Stimulated activated CD4-positive, alpha-beta T cell treated with anti-CD3 and anti-CD28 coated beads, Interleukin-1b, Interleukin-23, amount 100 ng/mL, for 48 hours (primary cell): Measurements from ENCODE around the gene ZBTB34.

Experiments
- DNase-seq: peaks from one replicate; pipeline ENCODE4 v3.0.0-alpha.2; 2020

Gene ZBTB34

GRCh38 chr9:126932871-126933321 is 72.5 kb downstream of the ZBTB34 start:
- no peak for DNase-seq

DNA sequence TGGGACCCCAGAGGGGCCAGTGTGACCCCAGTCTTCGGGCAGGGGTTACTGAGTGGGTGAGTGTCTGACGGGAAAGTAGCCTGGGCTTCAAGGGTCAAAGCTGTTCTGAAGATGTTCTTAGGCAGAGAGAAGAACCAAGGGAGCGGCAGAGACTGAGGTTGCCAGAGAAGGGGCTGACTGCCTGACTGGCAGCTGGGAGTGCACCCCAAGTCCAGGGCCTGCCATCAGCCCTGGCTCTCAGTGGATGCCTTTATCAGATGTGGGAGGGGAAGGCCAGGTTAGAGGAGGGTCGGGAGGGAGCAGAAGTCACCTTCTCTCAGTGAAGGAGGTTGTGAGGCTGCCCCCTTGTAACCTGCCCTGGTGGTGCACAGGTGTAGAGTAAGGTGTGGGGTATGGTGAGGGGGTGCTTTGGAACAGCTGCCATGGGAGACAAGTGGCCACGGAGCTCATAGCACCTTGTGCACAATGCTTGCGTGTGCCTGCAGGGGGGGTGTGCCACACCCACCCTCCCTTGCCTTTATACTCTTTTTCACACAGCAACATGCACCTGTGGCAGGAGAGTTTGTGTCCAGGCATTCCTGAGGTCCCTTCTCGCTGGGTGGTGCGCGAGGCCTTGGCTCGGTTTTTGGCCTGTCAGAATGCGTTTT is 73.0 kb downstream of the ZBTB34 start:
- no peak for DNase-seq

GRCh38 chr9:126934441-126934840 is 74.0 kb downstream of the ZBTB34 start:
- DNase-seq: no peak
